ENCODE data around the gene HDAC9. TPM values are rescaled to one million over a fixed set of nuclear protein-coding genes. Genes with fewer than 3 reads are reported as not detected.

HDAC9 gene
- total RNA-seq, 1 experiment from 2014 or later, result 17.1 TPM

DNA sequence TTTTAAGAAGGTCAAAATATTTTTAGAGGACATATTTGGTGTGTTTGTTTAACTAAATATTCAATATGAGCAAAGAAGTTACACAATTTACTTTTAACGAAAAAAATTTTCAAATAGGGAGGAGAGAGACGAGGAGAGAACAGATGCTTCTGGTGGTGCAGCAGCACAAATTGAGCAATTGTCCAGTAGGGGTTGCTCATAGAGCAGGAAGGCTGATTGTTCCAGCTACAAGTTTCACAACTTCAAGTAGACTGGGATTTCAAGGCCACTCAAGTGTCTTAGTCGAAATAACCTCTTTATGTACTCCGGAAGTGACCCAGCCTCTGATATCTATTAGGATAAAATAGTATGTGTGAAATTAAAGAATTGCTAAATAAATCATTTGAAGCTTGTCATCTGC lies 197.9 kb downstream of the HDAC9 start:
- Histone ChIP-seq H3K27ac (ENCODE audit: low read length) (no peak overlapping the region), H3K9me3 (ENCODE audit: control insufficient read depth, insufficient read depth, low read depth, low read length) (no peaks in the 10 kb centered on the region; the same call in 1 of the 2 replicates), H3K27me3 (ENCODE audit: control insufficient read depth, insufficient read depth, low read length) (no peaks in the 10 kb centered on the region), H3K36me3 (ENCODE audit: control insufficient read depth, insufficient read depth, low read length) (no peaks in the 10 kb centered on the region), H3K4me1 (ENCODE audit: control insufficient read depth, insufficient read depth, low read length) (no peaks in the 10 kb centered on the region), H3K4me3 (ENCODE audit: low read depth in 2 of 2, low read length in 2 of 2) (no peak overlapping the region)
- ChIA-PET POLR2A (no interaction called here), CTCF (no interaction called here)
- ATAC-seq, result no peak
- no TSS peak for BruUV-seq (replicated peaks)
- in situ Hi-C loops (cut with HindIII; ENCODE audit: low pct_unique_long_range_greater_than_20kb, low sequenced_read_pairs) (no loop called here), intact Hi-C loops (cut with micrococcal nuclease; ENCODE audit: unreplicated experiment) (no loop called here)
- TF ChIP-seq TCF7L2 (IDR thresholded peaks at IDR 0.05; ENCODE audit: low read depth, low read length), result no peak
- TF ChIP-seq, protein P1, sequence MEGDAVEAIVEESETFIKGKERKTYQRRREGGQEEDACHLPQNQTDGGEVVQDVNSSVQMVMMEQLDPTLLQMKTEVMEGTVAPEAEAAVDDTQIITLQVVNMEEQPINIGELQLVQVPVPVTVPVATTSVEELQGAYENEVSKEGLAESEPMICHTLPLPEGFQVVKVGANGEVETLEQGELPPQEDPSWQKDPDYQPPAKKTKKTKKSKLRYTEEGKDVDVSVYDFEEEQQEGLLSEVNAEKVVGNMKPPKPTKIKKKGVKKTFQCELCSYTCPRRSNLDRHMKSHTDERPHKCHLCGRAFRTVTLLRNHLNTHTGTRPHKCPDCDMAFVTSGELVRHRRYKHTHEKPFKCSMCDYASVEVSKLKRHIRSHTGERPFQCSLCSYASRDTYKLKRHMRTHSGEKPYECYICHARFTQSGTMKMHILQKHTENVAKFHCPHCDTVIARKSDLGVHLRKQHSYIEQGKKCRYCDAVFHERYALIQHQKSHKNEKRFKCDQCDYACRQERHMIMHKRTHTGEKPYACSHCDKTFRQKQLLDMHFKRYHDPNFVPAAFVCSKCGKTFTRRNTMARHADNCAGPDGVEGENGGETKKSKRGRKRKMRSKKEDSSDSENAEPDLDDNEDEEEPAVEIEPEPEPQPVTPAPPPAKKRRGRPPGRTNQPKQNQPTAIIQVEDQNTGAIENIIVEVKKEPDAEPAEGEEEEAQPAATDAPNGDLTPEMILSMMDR (IDR thresholded peaks at IDR 0.05), result peak; percentile 76
- DNase-seq (ENCODE audit: low read depth, low spot score), result peak; percentile 22

DNA sequence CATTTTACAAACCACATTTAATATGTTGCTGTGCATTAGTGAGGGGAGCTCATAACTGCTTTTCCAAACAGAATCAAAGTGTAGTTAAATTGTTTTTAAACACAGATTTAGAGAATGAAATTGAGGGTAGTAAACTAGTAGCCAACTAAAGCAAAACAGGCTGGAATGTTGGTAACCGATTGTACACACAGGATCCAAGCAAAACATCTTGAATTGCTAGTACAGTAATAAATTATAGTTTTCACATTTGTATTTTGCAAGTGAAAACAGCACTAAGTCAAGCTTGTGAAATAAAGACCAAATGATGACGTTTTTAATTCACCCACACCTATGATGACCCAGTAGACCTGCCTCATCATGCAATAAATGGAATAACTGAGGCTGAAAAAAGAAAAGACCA lies 198.3 kb downstream of the HDAC9 start:
- intact Hi-C loops (cut with micrococcal nuclease; ENCODE audit: unreplicated experiment) (no loop called here), in situ Hi-C loops (cut with HindIII; ENCODE audit: low pct_unique_long_range_greater_than_20kb, low sequenced_read_pairs) (no loop called here)
- DNase-seq (ENCODE audit: low read depth, low spot score) (no peak), ATAC-seq (no peak)
- no peak overlapping the region for H3K4me3 ChIP-seq (ENCODE audit: low read depth in 2 of 2, low read length in 2 of 2)
- no peaks in the 10 kb centered on the region for H3K27me3 ChIP-seq (ENCODE audit: control insufficient read depth, insufficient read depth, low read length)
- ChIA-PET POLR2A (no interaction called here), CTCF (no interaction called here)
- no peaks in the 10 kb centered on the region for H3K36me3 ChIP-seq (ENCODE audit: control insufficient read depth, insufficient read depth, low read length)
- H3K27ac ChIP-seq (ENCODE audit: low read length), result no peak overlapping the region
- H3K9me3 ChIP-seq (ENCODE audit: control insufficient read depth, insufficient read depth, low read depth, low read length), result no peaks in the 10 kb centered on the region; the same call in 1 of the 2 replicates
- H3K4me1 ChIP-seq (ENCODE audit: control insufficient read depth, insufficient read depth, low read length), result no peaks in the 10 kb centered on the region
- no peak for TF ChIP-seq SIN3A (IDR thresholded peaks at IDR 0.05; ENCODE audit: borderline replicate concordance, insufficient read depth, low read depth, low read length)
- TF ChIP-seq, protein P2, sequence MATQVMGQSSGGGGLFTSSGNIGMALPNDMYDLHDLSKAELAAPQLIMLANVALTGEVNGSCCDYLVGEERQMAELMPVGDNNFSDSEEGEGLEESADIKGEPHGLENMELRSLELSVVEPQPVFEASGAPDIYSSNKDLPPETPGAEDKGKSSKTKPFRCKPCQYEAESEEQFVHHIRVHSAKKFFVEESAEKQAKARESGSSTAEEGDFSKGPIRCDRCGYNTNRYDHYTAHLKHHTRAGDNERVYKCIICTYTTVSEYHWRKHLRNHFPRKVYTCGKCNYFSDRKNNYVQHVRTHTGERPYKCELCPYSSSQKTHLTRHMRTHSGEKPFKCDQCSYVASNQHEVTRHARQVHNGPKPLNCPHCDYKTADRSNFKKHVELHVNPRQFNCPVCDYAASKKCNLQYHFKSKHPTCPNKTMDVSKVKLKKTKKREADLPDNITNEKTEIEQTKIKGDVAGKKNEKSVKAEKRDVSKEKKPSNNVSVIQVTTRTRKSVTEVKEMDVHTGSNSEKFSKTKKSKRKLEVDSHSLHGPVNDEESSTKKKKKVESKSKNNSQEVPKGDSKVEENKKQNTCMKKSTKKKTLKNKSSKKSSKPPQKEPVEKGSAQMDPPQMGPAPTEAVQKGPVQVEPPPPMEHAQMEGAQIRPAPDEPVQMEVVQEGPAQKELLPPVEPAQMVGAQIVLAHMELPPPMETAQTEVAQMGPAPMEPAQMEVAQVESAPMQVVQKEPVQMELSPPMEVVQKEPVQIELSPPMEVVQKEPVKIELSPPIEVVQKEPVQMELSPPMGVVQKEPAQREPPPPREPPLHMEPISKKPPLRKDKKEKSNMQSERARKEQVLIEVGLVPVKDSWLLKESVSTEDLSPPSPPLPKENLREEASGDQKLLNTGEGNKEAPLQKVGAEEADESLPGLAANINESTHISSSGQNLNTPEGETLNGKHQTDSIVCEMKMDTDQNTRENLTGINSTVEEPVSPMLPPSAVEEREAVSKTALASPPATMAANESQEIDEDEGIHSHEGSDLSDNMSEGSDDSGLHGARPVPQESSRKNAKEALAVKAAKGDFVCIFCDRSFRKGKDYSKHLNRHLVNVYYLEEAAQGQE (IDR thresholded peaks at IDR 0.05; ENCODE audit: insufficient read depth in 1 of 2, low read depth in 2 of 2, low read length in 1 of 2), result no peak
- no peak for TF ChIP-seq TCF7L2 (IDR thresholded peaks at IDR 0.05; ENCODE audit: low read depth, low read length)
- TF ChIP-seq, protein P1 (IDR thresholded peaks at IDR 0.05), result no peak
- no peak for TF ChIP-seq POLR2AphosphoS5 (IDR thresholded peaks at IDR 0.05; ENCODE audit: low read depth, low read length)
- no TSS peak for BruUV-seq (replicated peaks)
